GM12892 (cell line): ENCODE measurements around the gene MCOLN2.

ENCODE experiments used
- POLR2A ChIP-seq: IDR thresholded peaks from 2 replicates; pipeline ENCODE4 v1.6.1; 2011; ENCODE audit warnings: low read depth, low read length, control low read depth
- POLR2AphosphoS5 ChIP-seq: IDR thresholded peaks from 2 replicates; pipeline ENCODE4 v1.6.1; 2011; ENCODE audit warnings: low read depth, low read length, control low read depth
- TAF1 ChIP-seq: IDR thresholded peaks from 2 replicates; pipeline ENCODE4 v1.6.1; 2011; ENCODE audit warnings: low read depth, mild to moderate bottlenecking, control low read depth, low read length, borderline replicate concordance

- TF ChIP-seq POLR2A (no peak), TAF1 (no peak), POLR2AphosphoS5 (no peak)
Measured at GRCh38 chr1:84973498-84974334, 23.2 kb downstream of the MCOLN2 start.
